ENCODE results near the gene MAN1A2.

Gene MAN1A2

GRCh38 chr1:117339866-117340700 is 27.2 kb upstream of the MAN1A2 start:
- H3K4me2 ChIP-seq (ENCODE audit: low read depth, low read length): no peak overlapping the region
- no peak for TF ChIP-seq EZH2 (optimal IDR thresholded peaks at IDR 0.05; ENCODE audit: low read depth, low read length)
- TF ChIP-seq EZH2phosphoT487 (IDR thresholded peaks at IDR 0.05; ENCODE audit: low read length): no peak
- peak; percentile 10; the same call in 1 of the 2 replicates for TF ChIP-seq CTCF (IDR thresholded peaks at IDR 0.05; ENCODE audit: low read length)

GRCh38 chr1:117341123-117341522 is 26.1 kb upstream of the MAN1A2 start:
- no peak for DNase-seq
- Histone ChIP-seq H3K9ac (ENCODE audit: low read length) (no peak overlapping the region), H3K4me1 (ENCODE audit: low read length) (peaks cover 16% of the 10 kb centered on the region), H3K4me3 (ENCODE audit: low read length) (no peak overlapping the region), H3K9me2 (replicated peaks; ENCODE audit: insufficient read depth, low read length) (no peaks in the 10 kb centered on the region), H3F3A (ENCODE audit: insufficient read depth, low read length) (no peaks in the 10 kb centered on the region), H3K36me3 (replicated peaks; ENCODE audit: insufficient read depth, low read length) (no peaks in the 10 kb centered on the region), H3K27ac (ENCODE audit: low read length) (no peak overlapping the region), H2AFZ (ENCODE audit: low read length) (no peak overlapping the region), H3K9me3 (replicated peaks; ENCODE audit: insufficient read depth, low read length) (no peaks in the 10 kb centered on the region), H3K79me2 (ENCODE audit: low read length) (no peaks in the 10 kb centered on the region), H4K20me1 (ENCODE audit: insufficient read depth, low read length) (no peaks in the 10 kb centered on the region), H3K4me2 (ENCODE audit: low read depth, low read length) (no peak overlapping the region), H3K27me3 (replicated peaks; ENCODE audit: insufficient read depth, low read length) (no peaks in the 10 kb centered on the region)
- TF ChIP-seq EZH2phosphoT487 (IDR thresholded peaks at IDR 0.05; ENCODE audit: low read length) (no peak), EZH2 (optimal IDR thresholded peaks at IDR 0.05; ENCODE audit: low read depth, low read length) (no peak), CTCF (IDR thresholded peaks at IDR 0.05; ENCODE audit: low read length) (no peak)

More at GRCh38 chr1:117339866-117340700, 27.2 kb upstream of the MAN1A2 start:
- Histone ChIP-seq H3K27me3 (replicated peaks; ENCODE audit: insufficient read depth, low read length) (no peaks in the 10 kb centered on the region), H3F3A (ENCODE audit: insufficient read depth, low read length) (no peaks in the 10 kb centered on the region), H3K79me2 (ENCODE audit: low read length) (no peaks in the 10 kb centered on the region), H3K9ac (ENCODE audit: low read length) (no peak overlapping the region), H3K4me1 (ENCODE audit: low read length) (peaks cover 16% of the 10 kb centered on the region), H2AFZ (ENCODE audit: low read length) (peak overlapping the region; percentile 54), H3K9me2 (replicated peaks; ENCODE audit: insufficient read depth, low read length) (no peaks in the 10 kb centered on the region), H3K9me3 (replicated peaks; ENCODE audit: insufficient read depth, low read length) (no peaks in the 10 kb centered on the region), H3K27ac (ENCODE audit: low read length) (no peak overlapping the region), H3K36me3 (replicated peaks; ENCODE audit: insufficient read depth, low read length) (no peaks in the 10 kb centered on the region), H3K4me3 (ENCODE audit: low read length) (no peak overlapping the region), H4K20me1 (ENCODE audit: insufficient read depth, low read length) (no peaks in the 10 kb centered on the region)
- peak; percentile 19 for DNase-seq

- no peaks in the 10 kb centered on the region for H3K27me3 ChIP-seq (replicated peaks; ENCODE audit: insufficient read depth, low read length)
- H3K4me1 ChIP-seq (ENCODE audit: low read length): peaks cover 16% of the 10 kb centered on the region
- peak overlapping the region; percentile 78 for H3K4me2 ChIP-seq (ENCODE audit: low read depth, low read length)
- peak overlapping the region; percentile 44; the same call in 1 of the 2 replicates for H3K27ac ChIP-seq (ENCODE audit: low read length)
- peak overlapping the region; percentile 44; the same call in 1 of the 2 replicates for H3K4me3 ChIP-seq (ENCODE audit: low read length)
- no peaks in the 10 kb centered on the region for H3K9me2 ChIP-seq (replicated peaks; ENCODE audit: insufficient read depth, low read length)
- peak; percentile 39 for DNase-seq
- H3K9me3 ChIP-seq (replicated peaks; ENCODE audit: insufficient read depth, low read length): no peaks in the 10 kb centered on the region
- H2AFZ ChIP-seq (ENCODE audit: low read length): peak overlapping the region; percentile 83
- no peaks in the 10 kb centered on the region for H3K36me3 ChIP-seq (replicated peaks; ENCODE audit: insufficient read depth, low read length)
- H3F3A ChIP-seq (ENCODE audit: insufficient read depth, low read length): no peaks in the 10 kb centered on the region
- peak overlapping the region; percentile 29; the same call in 1 of the 2 replicates for H3K9ac ChIP-seq (ENCODE audit: low read length)
- no peaks in the 10 kb centered on the region for H3K79me2 ChIP-seq (ENCODE audit: low read length)
- TF ChIP-seq EZH2 (optimal IDR thresholded peaks at IDR 0.05; ENCODE audit: low read depth, low read length): no peak
- H4K20me1 ChIP-seq (ENCODE audit: insufficient read depth, low read length): no peaks in the 10 kb centered on the region
Observed at GRCh38 chr1:117342397-117342796, 24.9 kb upstream of the MAN1A2 start.

All from MM.1S (cell line).